Right hindlimb (tissue), 1 donor: ENCODE results near the gene ZNF639.
"Not testable (repeated sequence)": the region's sequence is repeated elsewhere in the genome, so short reads cannot be mapped to it uniquely, and the experiment has no call there.

Experiments used
- DNase-seq: peaks from one replicate; pipeline ENCODE4 v3.0.0-alpha.2; 2018

ZNF639 gene

GRCh38 chr3:179322286-179323196, at the start of gene ZNF639:
ZNF639 (plus strand) TSS chr3:179323031; CDS start chr3:179328294, 5,263 bp downstream.
- peak; percentile 90 for DNase-seq

DNA sequence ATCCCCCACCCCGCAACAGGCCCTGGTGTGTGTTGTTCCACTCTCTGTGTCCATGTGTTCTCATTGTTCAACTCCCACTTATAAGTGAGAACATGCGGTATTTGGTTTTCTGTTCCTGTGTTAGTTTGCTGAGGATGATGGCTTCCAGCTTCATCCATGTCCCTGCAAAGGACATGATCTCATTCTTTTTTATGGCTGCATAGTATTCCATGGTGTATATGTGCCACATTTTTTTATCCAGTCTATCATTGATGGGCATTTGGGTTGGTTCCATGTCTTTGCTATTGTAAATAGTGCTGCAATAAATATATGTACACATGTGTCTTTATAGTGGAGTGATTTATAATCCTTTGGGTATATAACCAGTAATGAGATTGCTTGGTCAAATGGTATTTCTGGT, 48.4 kb upstream of the ZNF639 start:
- DNase-seq, result not testable (repeated sequence)

DNA sequence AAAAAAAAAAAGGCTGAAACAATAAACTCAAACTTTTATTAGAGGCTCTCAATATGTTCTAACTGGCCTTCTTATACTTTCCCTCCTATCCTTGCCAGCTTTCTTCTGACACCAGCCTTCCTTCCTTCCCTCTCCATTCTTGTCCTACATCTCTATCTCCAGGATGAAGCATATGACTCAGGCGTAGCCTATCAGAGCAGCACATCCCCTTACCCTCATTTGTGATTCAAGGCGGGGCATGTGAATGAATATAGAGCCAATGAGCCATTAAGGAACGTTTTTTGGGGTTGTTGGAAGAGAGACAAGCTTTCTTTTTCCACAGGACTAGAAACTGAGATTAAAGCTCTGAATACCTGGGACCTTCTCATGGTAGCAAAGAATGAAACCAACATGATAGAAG, 46.8 kb upstream of the ZNF639 start:
- no peak for DNase-seq

GRCh38 chr3:179276743-179277142, 46.1 kb upstream of the ZNF639 start:
- DNase-seq, result no peak

GRCh38 chr3:179278151-179278550, 44.7 kb upstream of the ZNF639 start:
- DNase-seq, result no peak

- no peak for DNase-seq
These were observed 43.7 kb upstream of the ZNF639 start for GRCh38 chr3:179278932-179279693.

GRCh38 chr3:179279837-179280236, 43.0 kb upstream of the ZNF639 start:
- no peak for DNase-seq

DNA sequence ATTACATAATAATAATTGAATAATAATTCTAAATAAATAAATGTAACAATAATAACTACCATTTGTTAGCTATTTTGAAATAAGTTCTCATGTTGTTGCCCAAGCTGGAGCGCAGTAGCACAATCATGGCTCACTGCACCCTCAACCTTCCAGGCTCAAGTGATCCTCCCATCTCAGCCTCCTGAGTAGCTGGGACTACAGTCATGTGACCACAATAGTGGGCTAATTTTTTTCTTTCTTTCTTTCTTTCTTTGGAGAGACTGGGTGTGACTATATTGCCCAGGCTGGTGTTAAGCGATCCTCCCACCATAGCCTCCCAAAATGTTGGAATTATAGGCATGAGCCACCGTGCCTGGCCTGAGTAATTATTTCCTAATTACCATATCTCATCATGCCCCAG, 41.0 kb upstream of the ZNF639 start:
- no peak for DNase-seq

DNA sequence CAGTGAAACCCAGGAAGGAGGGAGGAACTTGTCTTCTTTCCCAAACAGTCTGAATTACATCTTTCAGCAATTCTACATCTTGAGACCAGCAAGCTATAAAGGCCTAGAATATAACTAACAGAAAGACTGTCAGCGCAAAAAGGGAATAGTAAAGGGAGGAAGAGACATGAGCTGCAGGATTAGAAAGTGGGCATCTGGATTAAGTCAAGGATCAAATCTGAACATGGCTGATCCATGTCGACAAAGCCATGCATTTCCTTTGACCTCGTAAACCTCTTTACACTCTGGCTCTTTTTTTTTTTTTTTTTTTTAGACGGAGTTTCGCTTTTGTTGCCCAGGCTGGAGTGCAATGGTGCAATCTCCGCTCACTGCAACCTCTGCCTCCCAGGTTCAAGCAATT, 36.5 kb upstream of the ZNF639 start:
- no peak for DNase-seq

- no peak for DNase-seq
These were observed 34.0 kb upstream of the ZNF639 start for GRCh38 chr3:179288845-179289244.

GRCh38 chr3:179289295-179289694, 33.5 kb upstream of the ZNF639 start:
- DNase-seq, result no peak

DNA sequence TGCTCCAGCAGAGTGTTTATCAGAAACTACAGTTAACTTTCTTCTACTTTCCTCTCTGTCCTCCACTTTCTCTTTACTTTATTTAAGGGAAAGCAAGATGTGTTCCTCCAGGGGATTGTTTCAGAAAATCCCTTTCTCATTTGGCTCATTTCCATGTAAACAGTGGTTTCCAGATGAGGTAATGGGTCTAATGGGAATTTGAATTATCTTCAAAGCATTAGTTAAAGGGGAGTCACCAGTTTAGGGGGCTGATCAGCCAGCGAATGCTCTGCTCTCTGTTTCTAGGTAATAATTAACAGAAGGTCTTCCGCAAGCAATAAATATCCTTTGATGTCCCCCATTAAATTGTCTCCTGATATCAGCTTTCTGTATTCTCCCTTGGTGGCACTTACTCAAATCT, 30.4 kb upstream of the ZNF639 start:
- DNase-seq, result no peak

DNA sequence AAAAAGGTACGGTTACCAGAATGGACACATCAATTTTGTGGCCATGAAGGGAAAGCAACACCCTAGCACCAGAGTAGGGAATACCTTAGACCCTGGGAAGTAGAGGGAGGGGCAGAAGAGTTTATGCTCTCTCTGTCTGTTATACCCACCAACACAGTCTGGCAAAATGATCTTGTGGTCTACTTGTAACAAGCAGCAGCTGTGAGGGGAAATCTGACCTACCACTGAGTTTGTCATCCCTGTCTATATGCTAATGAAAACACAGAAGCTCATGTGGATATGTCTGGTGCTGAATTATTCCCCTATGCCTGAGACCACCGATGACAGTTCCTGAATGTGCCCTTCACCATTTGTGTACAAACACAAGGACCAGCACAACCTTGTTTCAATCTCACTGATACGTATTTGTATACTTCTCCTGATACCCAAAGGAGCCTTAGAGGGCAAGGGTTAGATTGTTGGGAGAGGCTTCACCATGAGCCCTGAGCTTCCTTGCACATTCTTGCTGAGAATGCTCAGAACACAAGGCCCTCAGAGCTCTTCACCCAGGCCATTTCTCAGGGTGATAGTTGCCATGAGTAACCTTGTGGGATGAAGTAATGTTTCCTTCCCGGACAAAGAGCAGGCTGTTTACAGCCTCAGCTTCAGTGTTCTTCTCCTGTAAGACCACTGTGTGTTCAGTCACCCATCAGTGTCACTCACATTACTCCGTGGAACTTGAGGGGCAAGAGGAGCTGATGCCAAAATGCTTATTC, 24.7 kb upstream of the ZNF639 start:
- no peak for DNase-seq

DNA sequence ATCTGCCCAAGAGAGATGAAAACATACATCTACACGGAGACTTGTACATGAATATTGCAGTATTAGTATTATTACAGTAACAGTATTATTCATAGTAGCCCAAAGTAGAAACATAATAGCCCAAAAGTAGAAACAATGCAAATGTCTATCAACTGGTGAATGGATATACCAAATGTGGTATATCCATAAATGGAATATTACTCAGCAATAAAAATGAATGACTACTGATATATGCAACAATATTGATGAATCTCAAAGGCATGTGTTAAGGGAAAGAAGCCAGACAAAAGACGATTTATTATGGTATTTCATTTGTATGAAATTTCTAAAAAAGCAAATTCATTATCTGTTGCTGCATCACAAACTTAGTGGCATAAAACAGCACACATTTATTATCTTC, 23.5 kb upstream of the ZNF639 start:
- DNase-seq, result no peak

DNA sequence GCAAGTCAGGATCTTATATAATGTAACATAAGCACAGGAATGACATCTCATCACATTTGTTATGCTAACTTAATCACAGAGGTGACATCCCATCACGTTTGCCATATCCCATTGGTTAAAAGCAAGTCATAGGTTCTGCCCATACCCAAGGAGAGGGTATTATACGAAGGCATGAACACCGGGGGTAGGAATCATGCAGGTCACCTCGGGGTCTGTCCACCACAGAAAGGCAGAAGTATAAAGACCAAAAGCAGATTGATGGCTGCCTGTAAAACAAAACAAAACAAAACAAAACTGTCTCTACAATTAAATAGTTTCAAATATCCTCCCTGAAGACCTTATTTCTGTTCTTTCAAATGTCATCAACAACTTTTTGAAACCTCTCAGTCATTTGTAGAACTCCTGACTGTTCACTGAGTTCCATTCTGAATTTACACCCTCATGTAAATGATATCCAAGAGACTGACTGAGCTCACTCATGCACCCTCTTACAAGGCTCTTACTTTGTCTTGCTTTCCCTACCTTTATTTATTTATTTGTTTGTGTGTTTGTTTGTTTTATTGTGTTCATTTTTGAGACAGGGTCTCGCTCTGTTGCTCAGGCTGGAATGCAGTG, 22.7 kb upstream of the ZNF639 start:
- DNase-seq, result no peak

GRCh38 chr3:179301645-179302044, 21.2 kb upstream of the ZNF639 start:
- DNase-seq, result no peak

- DNase-seq, result no peak
These were observed 20.7 kb upstream of the ZNF639 start for GRCh38 chr3:179302111-179302510.

DNA sequence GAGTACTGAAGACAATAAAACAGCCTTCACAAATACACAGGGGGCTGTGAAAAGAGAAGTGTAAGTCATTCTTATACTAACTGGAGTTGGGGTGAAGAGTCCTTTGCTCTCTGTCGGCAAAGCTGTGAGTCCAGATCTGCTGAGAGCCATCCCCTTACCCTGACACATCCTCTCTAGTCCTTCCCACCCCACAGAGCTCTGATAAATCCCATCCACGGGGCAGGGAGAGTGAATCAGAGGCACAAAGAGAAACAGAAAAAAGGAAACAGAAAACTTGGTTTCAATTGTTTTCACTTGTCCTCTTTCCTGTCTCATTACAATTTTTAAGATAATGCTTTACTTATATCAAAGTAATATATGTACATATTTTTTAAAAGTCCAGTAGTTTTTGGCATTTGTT, 18.2 kb upstream of the ZNF639 start:
- DNase-seq, result no peak

DNA sequence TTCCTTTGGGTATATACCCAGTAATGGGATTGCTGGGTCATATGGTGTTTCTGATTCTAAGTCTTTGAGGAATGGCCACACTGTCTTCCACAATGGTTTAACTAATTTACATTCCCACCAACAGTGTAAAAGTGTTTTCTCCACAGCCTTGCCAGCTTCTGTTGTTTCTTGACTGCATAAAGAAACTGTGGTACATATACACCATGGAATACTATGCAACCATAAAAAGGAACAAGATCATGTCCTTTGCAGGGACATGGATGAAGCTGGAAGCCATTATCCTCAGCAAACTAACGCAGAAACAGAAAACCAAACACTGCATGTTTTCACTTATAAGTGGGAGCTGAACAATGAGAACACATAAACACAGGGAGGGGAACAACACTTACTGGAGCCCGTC, 15.5 kb upstream of the ZNF639 start:
- DNase-seq, result not testable (repeated sequence)

GRCh38 chr3:179308001-179308400, 14.8 kb upstream of the ZNF639 start:
- DNase-seq, result no peak

DNA sequence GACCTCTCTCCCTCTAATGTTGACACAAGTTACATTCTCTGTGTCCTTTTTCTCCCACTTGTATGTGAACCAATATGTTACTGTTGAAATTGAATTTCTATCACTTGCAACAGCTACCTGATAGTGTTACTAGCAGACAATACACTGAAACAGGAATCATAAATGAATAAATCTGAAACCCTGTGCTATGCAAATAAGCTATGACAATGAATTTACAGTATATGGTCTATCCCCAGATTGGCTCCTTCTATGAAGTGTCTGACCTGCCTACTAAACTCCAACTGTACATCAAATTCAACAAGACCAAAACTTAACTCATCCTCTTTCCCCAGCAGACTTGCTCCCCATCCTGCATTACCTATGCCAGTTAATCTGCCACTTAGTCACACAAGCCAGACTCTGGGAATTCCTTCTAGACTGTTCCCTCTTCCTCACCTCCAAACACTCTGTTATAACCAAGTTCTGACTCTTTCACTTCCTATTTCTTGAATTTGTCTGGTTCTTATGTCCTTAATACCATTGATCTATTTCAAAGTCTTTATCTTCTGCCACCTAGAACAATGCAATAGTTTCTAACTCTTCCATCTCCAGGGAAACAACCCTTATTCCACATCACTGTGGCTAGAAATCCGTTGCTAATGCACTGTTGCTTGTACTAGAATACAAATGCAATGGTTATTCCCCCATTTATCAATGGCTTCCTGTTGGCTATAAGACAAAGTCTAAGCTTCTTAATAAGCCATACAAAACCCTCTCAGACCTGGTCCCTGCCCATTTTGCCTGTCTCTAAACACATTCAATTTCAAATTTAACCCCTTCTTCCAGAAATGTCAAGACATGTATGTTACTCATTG, 13.4 kb upstream of the ZNF639 start:
- no peak for DNase-seq

GRCh38 chr3:179318876-179319275, 4.0 kb upstream of the ZNF639 start:
- no peak for DNase-seq
